Fibroblast of gingiva (primary cell): ENCODE measurements around the gene OR56A3.

Experiments
- DNase-seq: peaks from one replicate; pipeline ENCODE4 v3.0.0-alpha.2; 2011; ENCODE audit warnings: low read depth

Gene OR56A3

DNA sequence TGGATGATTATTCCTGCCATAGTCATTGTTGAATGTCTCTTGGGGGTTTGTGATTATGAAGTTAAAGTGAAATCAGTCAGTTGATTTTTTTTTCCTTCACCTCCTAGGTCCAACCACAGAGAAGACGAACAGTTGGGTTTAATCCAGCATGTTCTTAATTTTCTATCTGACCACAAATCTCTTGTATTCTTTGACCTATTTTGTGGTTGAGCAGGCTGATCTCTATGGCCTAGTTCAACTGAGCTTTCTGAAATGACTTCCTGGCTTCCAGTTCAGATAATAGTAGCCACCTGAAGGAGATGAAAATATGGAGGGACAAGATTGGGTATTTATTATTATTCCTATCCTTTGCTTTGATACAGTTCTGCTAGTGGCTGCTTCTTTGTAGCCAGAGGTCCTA lies 31.5 kb downstream of the OR56A3 start:
- DNase-seq, result no peak

DNA sequence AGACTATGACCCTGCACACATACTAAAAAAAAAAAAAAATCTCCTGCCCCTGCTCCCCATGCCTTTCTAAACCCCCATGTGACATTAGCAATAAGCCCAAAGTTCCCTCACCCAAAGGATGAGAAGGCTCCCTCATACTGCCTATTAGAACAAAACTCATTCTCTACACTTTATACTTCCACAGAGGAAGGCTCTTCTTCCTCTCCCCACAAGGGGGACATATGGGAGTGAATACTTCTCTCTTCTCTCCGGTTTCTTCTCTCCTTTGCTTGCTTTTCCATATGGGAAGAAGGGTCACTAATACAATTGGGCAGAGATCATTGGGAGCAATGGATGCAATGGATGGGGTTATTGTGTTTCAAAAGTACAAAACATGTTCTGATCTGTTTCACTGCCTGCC lies 41.4 kb downstream of the OR56A3 start:
- DNase-seq, result no peak

DNA sequence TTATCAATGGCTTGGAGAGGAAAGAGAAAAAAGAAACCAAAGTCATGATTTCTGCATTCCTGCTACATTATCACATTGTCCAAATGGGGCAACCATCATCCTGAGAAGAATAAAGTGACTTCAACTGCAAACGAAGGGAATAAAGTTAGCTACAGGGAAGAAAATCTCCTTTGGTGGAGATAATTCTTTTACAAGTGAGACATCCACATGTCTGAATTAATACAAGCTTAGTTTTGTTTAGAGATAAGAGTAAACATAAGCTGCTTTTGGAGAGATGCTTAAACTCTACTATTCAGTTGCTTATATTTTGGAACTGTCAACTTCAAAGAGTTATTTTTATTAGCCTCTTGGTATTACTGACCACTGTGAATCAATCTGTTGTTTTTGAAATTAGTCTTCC lies 44.8 kb downstream of the OR56A3 start, which contains the start of gene OR52L1:
TSS of gene OR52L1 (minus strand) at position 101 of the 400 bp plus-strand sequence. CDS start at position 46, 55 bp downstream.
- no peak for DNase-seq

DNA sequence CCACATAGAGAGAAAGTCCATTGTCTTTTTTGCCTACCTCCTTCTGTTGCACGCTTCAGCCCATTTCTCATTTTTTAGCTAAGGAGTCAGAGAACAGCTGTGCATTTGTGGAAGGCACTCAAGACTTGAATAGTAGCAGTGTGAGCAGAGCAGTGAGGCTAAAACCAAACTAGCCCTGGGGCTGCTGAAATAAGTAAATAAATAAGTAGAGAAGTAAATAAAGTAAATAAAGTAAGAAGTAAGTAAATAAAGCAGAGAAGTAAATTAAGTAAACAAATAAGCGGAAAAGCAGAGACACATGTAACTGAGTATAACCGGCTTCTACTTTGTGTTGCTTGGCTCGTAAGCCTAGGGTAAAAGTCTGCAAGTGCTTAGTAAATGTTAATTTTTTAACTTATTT lies 47.2 kb downstream of the OR56A3 start:
- no peak for DNase-seq

GRCh38 chr11:5992150-5992549 lies 50.1 kb downstream of the OR56A3 start:
- no peak for DNase-seq

DNA sequence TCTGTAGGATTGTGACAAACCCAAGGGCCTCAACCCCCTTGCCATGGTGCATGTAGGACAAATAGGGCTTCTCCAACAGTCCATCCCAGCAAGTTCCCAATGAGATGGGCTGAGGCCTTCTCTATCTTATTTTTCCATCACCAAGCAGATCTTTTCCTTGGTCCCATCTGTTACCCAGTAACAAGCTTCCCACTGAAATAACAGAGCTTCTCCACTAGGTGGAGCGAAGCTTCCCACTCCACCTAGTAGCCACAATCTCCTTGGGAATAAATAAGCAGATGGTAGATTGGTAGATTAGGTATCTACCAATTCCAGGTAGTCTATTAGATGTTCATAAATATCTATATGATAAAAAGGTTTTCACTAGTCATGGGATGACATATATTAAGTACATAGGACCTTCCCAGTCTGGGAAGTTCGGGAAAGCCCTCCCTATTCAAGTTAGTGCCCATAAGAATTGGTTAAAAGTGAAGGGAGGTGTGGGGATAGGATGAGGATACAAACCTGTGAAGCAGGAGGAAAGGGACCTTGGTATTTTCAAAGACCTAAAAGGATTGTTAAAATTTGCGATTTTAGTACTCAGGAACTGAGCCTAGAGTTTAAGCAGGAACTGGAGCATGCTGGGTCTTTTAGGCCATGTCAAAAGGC lies 50.7 kb downstream of the OR56A3 start:
- DNase-seq, result no peak

DNA sequence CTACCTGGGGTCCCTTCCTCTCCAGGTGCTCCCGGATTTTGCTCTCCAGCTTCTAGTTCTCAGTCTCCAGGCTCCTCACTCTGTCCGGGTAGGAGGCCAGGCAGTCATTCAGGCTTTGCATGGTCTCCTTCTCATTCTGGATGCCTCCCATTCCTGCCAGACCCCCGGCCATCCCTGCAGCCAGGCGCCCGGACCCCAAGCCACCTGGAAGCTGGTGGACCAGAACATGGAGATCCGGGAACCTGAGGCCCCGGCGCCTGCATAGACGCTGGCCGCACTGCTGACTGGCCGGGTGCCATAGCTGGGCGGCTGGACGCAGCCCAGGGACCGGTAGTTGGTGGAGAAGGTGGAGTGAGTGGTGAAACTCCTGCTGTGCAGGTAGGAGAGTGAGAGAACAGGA lies 52.7 kb downstream of the OR56A3 start:
- no peak for DNase-seq
